Sigmoid colon (tissue), 7 donors: ENCODE data around the gene POLR3A. TPM values are rescaled to one million over a fixed set of nuclear protein-coding genes. Genes with fewer than 3 reads are reported as not detected.

Source experiments
- DNase-seq: peaks from one replicate; pipeline ENCODE4 v3.0.0-alpha.2; 2019
- H3K27ac ChIP-seq, 4 donors: fragments of 200-600 bp; sonication (generic); one replicate each; pipeline ENCODE4 v1.5.1; 2016 to 2019; ENCODE audit warnings: mild to moderate bottlenecking in 1 of 4
- H3K27me3 ChIP-seq, 3 donors: fragments of 200-600 bp; sonication (generic); one replicate each; pipeline ENCODE4 v1.5.1; 2019; ENCODE audit warnings: mild to moderate bottlenecking in 1 of 3
- H3K36me3 ChIP-seq, 4 donors: fragments of 200-600 bp; sonication (generic); one replicate each; pipeline ENCODE4 v1.5.1; 2016 to 2019
- H3K4me1 ChIP-seq, 4 donors: fragments of 200-600 bp; sonication (generic); one replicate each; pipeline ENCODE4 v1.5.1; 2017 to 2019
- H3K4me3 ChIP-seq, 4 donors: fragments of 200-600 bp; sonication (generic); one replicate each; pipeline ENCODE4 v1.5.1; 2017 to 2019; ENCODE audit warnings: mild to moderate bottlenecking in 2 of 4, moderate library complexity in 1 of 4
- H3K9me3 ChIP-seq, 4 donors: fragments of 200-600 bp in 3 of 4; sonication (generic) in 3 of 4; one replicate each; pipeline versions ENCODE4 v1.5.1 to v1.6.1; 2013 to 2019
- CTCF ChIP-seq, 4 experiments: fragments of 450-650 bp in 3 of 4; fragments of 200-600 bp in 1 of 4; IDR thresholded peaks; one replicate each; pipeline ENCODE4 v1.5.1; 2016 to 2019; ENCODE audit warnings: antibody characterized with exemption in 4 of 4, mild to moderate bottlenecking in 3 of 4, moderate library complexity in 2 of 4
- EP300 ChIP-seq, 4 donors: sonication (generic); formaldehyde crosslinking; IDR thresholded peaks; one replicate each; pipeline ENCODE4 v1.6.1; 2017; ENCODE audit warnings: antibody characterized with exemption in 4 of 4
- POLR2A ChIP-seq, 2 donors: fragments of 450-650 bp; IDR thresholded peaks; one replicate each; pipeline ENCODE4 v1.6.1; 2016; ENCODE audit warnings: antibody characterized with exemption in 2 of 2, mild to moderate bottlenecking in 2 of 2, moderate library complexity in 2 of 2
- POLR2AphosphoS5 ChIP-seq, 4 donors: sonication (generic); formaldehyde crosslinking; IDR thresholded peaks; one replicate each; pipeline ENCODE4 v1.6.1; 2017; ENCODE audit warnings: antibody characterized with exemption in 4 of 4
- WGBS, 2 donors: extraction: QIAGEN DNeasy Blood & Tissue Kit; methylation state at CpG; one replicate each; pipeline ENCODE4 v1.1.7; 2013; 5-methylcytosine and 5-hydroxymethylcytosine counted together
- intact Hi-C: fragments of 100-400 bp; cut with DNase I; formaldehyde crosslinking; loops from one replicate; pipeline ENCODE4 v1.15.1; 2023
- polyA plus RNA-seq, 3 donors: library from polyadenylated mRNA; stranded (reverse); fragments of 200-250 nt; gene quantifications; one replicate each; pipeline ENCODE4 v1.2.3, GENCODE V29; 2013
- total RNA-seq, 4 donors: library from RNA; depleted of rRNA; stranded (reverse); fragments of >200 nt; gene quantifications; one replicate each; pipeline ENCODE4 v1.1.0, GENCODE V29; 2016
- donor health status: healthy with polysubstance abuse.
- donor health status: Bipolar disorder and iron deficiency.
- donor health status: healthy.

Gene POLR3A
- total and polyA plus RNA-seq, 7 donors = 1.6 to 13.0 (median 9.6) TPM

DNA sequence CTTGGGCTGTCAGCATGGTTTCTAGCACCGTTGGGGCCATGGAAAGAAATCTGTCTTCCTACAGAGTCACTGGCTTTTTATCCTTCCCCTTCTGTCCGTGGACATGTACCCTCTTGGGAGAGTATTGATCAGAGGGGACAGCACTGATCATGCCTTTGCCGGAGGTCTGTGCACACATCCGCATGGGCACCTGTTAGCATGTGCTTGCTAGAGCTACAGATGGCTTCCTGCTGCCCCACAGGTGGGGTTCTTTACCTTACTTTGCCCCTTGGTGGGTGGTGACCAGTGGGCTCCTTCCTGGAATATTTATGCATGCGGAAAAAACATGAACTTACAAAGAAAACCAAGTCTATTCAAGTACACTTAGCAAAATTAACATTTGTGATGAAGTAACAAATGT lies 29.2 kb upstream of the POLR3A start:
- Histone ChIP-seq H3K36me3 (no peaks in the 10 kb centered on the region), H3K9me3 (no peaks in the 10 kb centered on the region), H3K4me3 (no peak overlapping the region), H3K4me1 (no peaks in the 10 kb centered on the region), H3K27ac (no peak overlapping the region), H3K27me3 (no peaks in the 10 kb centered on the region)
- TF ChIP-seq CTCF (IDR thresholded peaks at IDR 0.05) (no peak), EP300 (IDR thresholded peaks at IDR 0.05) (no peak), POLR2A (IDR thresholded peaks at IDR 0.05) (no peak), POLR2AphosphoS5 (IDR thresholded peaks at IDR 0.05) (no peak)
- intact Hi-C loops = no loop called here
- WGBS, 2 donors = 80 to 82% methylated on average over 5 of the region's 5 CpGs
- no peak for DNase-seq

- TF ChIP-seq POLR2A (IDR thresholded peaks at IDR 0.05) (no peak), POLR2AphosphoS5 (IDR thresholded peaks at IDR 0.05) (peak in 1 of 4 donors; percentile 15)
- Histone ChIP-seq H3K4me1 (no peaks in the 10 kb centered on the region), H3K9me3 (no peaks in the 10 kb centered on the region), H3K27me3 (no peaks in the 10 kb centered on the region), H3K27ac (peak overlapping the region in 1 of 4 donors; percentile 14), H3K4me3 (no peak overlapping the region), H3K36me3 (no peaks in the 10 kb centered on the region)
- 77 to 88% methylated on average over 7 of the region's 7 CpGs for WGBS, 2 donors
- no peak for DNase-seq
- intact Hi-C loops = no loop called here
These were observed 24.0 kb upstream of the POLR3A start for GRCh38 chr10:78053211-78053868.

GRCh38 chr10:78049851-78050250 lies 20.5 kb upstream of the POLR3A start:
- no peak for DNase-seq

GRCh38 chr10:78047314-78047891 lies 18.1 kb upstream of the POLR3A start:
- Histone ChIP-seq H3K4me1 (peaks cover 0 to 16% (median 9%) of the 10 kb centered on the region in 4 donors), H3K9me3 (no peaks in the 10 kb centered on the region), H3K27me3 (no peaks in the 10 kb centered on the region), H3K36me3 (peaks cover 0 to 10% (median 3%) of the 10 kb centered on the region in 4 donors), H3K27ac (peak overlapping the region in 1 of 4 donors; percentile 6), H3K4me3 (no peak overlapping the region)
- peak; percentile 91 for DNase-seq
- 17 to 28% methylated on average over 13 of the region's 13 CpGs for WGBS, 2 donors
- TF ChIP-seq EP300 (IDR thresholded peaks at IDR 0.05) = no peak
- peak; percentile 83 to 88 (median 86) for TF ChIP-seq CTCF (IDR thresholded peaks at IDR 0.05)
- TF ChIP-seq POLR2AphosphoS5 (IDR thresholded peaks at IDR 0.05) = peak in 1 of 4 donors; percentile 21
- intact Hi-C loops = loop anchor here (1.0 to 5.0 kb wide), 4 partner anchors 250 to 1148 kb away; partner anchors contain the start of gene ZMIZ1

More at GRCh38 chr10:78049851-78050250, 20.5 kb upstream of the POLR3A start:
- Histone ChIP-seq H3K4me1 (peaks cover 0 to 9% (median 4%) of the 10 kb centered on the region in 4 donors), H3K36me3 (no peaks in the 10 kb centered on the region), H3K27me3 (no peaks in the 10 kb centered on the region), H3K9me3 (no peaks in the 10 kb centered on the region), H3K27ac (no peak overlapping the region), H3K4me3 (no peak overlapping the region)
- WGBS, 2 donors = 89 to 90% methylated on average over 1 of the region's 1 CpG
- intact Hi-C loops = loop anchor here (5.0 kb wide), 3 partner anchors 247 to 1017 kb away; partner anchors contain the start of gene ZMIZ1
- TF ChIP-seq POLR2A (IDR thresholded peaks at IDR 0.05) (no peak), POLR2AphosphoS5 (IDR thresholded peaks at IDR 0.05) (no peak), CTCF (IDR thresholded peaks at IDR 0.05) (no peak)

- intact Hi-C loops = loop anchor here (1.0 to 5.0 kb wide), 4 partner anchors 251 to 1149 kb away; partner anchors contain the start of gene ZMIZ1
- Histone ChIP-seq H3K27ac (no peak overlapping the region), H3K27me3 (no peaks in the 10 kb centered on the region), H3K4me3 (no peak overlapping the region), H3K9me3 (no peaks in the 10 kb centered on the region), H3K36me3 (peaks cover 0 to 16% (median 5%) of the 10 kb centered on the region in 4 donors), H3K4me1 (peaks cover 0 to 16% (median 9%) of the 10 kb centered on the region in 4 donors)
- no peak for DNase-seq
- 57 to 77% methylated on average over 10 of the region's 10 CpGs for WGBS, 2 donors
- no peak for TF ChIP-seq POLR2A (IDR thresholded peaks at IDR 0.05)
- no peak for TF ChIP-seq POLR2AphosphoS5 (IDR thresholded peaks at IDR 0.05)
- TF ChIP-seq EP300 (IDR thresholded peaks at IDR 0.05) = no peak
- no peak for TF ChIP-seq CTCF (IDR thresholded peaks at IDR 0.05)
These were observed 17.5 kb upstream of the POLR3A start for GRCh38 chr10:78046711-78047269.
